HG02759 (cell line): ENCODE measurements around the gene CSNK1G1.

Experiments
- ATAC-seq: cut with Tn5 transposase; IDR thresholded peaks from one replicate; pipeline ENCODE4 v1.9.1; 2021; ENCODE audit warnings: mild to moderate bottlenecking, moderate library complexity; ENCODE audit not compliant: unreplicated experiment

The CSNK1G1 gene

GRCh38 chr15:64205202-64205601, 150.8 kb downstream of the CSNK1G1 start:
- ATAC-seq, result no peak

DNA sequence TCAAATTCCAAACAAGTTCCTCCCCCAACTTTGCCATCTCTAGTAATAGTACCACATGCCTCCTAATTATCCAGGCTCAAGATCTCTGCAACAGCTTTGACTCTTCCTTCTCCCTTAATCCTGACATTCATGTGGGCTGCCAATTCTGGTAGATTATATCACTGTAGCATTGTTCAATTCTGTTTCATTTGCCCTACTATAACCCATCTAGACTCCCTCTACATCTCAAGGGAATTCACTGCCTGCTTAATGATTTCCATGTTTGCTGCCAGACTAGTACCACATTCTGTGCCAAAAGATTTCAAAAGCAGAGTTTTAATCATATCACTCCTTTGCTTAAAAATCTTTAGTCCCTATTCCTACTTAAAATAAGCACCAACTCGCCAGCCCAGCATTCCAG, 158.5 kb downstream of the CSNK1G1 start:
- no peak for ATAC-seq

DNA sequence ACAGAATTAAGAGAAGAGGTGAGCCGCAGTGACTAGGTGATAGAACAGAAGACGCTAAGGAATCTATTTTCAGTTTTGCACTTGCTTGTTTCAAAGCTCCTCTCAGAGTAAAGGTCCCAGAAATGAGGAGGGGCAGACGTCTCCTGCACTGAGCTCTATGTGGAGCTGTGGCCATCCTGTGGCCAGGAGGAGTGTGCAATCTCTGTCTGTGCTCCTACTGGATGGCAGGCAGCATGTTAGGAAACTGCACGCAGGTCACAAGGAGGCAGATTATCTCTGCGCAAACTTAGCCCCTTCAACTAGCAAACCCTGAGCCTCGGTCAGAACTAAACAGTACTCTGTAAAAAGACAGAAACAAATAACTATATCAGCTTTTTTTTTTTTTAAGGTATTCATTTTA, 162.0 kb downstream of the CSNK1G1 start:
- no peak for ATAC-seq

DNA sequence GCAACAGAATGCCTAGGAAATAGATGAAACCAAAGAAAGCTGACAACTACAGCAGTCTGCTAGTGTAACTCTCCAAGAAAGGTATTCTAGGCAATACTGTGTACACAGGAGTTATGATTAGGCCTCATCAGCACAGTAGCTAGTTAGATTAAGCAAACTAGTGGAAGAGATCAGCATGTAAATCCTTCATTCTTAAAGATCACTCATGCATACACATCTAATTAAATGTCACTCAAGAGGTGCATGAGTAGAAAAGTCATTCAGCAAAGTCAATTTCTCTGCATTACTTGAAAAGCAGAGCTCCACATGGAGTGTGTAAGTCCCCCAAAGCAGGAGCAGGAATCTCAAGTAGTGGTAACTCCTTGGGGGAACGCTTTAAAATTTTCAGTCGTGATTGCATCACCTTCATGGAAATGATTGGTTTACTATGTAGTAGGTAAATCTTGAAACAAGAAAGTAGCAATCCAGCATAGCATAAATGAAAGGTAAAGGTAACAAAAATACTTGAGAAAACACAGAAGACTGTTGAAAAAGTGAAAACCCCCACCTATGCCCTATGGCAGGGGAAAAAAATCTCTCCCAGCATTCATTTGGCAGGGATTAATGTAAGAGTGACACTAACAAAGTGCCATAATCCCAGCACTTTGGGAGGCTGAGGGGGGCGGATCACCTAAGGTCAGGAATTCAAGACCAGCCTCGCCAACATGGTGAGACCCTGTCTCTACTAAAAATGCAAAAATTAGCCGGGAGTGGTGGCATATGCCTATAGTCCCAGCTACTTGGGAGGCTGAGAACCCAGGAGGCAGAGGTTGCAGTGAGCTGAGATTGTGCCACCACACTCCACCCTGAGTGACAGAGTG, 163.8 kb downstream of the CSNK1G1 start:
- ATAC-seq, result no peak

DNA sequence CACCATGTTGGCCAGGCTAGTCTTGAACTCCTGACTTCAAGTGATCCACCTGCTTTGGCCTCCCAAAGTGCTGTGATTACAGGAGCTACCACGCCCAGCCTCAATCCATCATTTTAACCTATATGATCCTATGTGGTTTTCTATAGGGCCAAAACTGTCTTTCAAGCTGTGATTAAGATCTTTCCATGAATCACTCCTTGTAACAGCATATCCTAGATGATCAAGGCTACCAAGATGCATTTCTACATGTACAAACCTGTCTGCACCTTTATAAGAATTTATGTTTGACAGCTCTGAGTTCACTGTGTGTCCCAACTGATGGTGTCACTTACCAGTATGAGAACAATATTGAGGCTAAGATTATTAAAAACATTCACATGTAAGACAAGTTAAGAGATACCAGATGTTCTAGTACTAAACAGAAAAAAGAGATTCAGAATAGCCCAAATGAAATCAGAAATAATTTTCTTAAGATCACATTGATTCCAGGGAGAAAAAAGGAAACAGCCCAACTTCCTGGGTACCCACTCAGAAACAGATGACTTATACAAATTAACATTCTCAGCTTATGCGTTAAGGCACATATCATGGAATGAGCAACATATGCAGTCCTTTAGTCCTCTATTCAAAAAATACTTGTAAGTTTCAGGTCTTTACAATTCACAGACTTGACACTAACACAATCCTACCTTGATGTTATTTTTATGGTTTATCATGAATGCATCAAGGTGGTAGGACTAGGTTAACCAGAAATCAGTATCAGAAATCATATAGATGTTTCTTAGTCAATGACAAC, 168.4 kb downstream of the CSNK1G1 start:
- ATAC-seq, result no peak

- ATAC-seq, result no peak
Measured at GRCh38 chr15:64185146-64185911, 170.6 kb downstream of the CSNK1G1 start.

DNA sequence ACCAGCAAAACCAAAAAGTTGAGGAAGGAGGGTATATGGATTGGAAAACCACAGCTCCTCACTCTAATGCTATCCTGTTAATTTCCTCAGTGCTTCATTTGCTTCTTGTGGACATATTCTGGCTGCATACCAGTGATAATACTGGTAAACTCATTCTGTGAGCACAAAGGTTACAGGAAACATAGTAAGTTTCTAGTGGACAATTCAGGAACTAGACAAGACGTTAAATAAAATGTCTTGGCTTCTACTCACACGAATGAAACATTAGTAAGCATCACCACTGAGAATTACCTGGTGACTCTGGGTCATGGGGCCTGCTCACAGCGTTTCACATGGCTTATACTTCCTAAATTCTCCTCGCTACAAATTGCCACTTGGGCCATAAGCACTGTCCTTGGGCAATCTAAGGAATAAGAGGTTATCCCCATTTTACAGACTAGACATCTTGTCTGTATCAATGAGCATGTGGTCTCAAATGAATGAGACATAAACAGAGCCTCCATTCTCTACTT, 173.1 kb downstream of the CSNK1G1 start:
- ATAC-seq, result no peak

DNA sequence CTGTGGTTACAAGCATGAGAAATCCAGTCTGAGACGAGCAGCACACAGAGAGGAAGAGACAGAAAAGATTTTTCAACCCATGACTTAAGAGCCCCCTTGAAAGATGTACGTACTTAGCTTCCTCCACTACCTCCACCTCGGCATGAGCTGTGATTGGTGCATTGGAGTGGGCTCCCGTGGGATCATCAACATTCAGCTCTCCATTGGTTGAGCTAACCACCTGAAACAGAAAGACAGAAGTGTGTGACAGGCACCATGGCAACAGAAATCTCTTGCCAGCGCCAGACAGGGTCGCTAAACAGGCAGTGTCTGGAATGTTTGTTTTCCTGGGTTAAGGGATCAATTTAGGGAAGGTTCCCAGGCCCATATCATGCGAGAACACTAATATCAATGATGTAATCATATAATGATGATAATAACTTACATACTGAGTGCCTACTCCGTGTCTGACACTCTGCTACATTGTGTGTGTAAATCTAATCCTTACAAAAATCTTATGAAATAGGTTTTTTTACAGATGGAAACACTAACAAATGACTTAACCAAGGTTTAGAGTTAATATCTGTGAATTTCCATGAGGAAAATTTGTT, 175.6 kb downstream of the CSNK1G1 start:
- ATAC-seq, result no peak

DNA sequence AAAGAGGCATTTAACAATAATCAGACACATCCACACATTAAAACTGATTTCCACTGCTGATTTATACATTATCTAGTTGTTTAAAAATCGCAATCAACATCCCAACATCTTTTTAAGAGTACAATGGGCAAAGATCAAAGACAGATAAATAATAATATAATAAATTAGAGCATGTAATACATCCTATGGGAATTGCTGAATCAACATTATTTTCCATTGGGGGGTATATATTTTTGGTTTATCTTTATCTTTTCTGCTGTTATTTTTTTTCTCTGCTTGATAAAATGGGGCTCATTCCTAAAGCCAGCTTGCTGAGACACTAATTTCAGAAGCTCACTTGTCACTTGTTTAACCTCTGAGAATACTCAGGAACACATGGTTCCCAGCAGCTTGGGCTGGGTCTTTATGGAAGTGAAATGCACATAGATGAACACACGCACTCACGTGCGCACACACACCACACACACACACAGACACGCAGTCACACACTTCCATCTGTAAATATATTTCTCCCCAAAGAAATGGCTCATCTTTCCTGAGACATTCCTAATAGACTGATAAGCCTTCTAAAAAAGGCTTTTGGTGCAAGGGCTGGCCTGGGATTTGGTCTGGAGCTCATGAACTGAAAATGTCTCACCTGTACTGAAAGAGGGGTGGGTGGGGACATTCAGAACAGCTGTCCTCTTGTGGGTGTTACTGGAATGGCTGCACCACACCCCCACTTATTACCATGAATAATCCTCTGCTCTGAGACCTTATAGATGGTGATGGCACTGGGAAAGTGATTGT, 189.7 kb downstream of the CSNK1G1 start:
- ATAC-seq, result no peak

- no peak for ATAC-seq
Measured at GRCh38 chr15:64164436-64164835, 191.5 kb downstream of the CSNK1G1 start.

- ATAC-seq, result peak; percentile 2
Measured at GRCh38 chr15:64163659-64164362, 192.2 kb downstream of the CSNK1G1 start.

- peak; percentile 92 for ATAC-seq
Measured at GRCh38 chr15:64162869-64163658, 192.9 kb downstream of the CSNK1G1 start, which contains the start of gene PPIB. TSS of gene PPIB (minus strand) at chr15:64163022. CDS start at chr15:64162986, 36 bp downstream.

DNA sequence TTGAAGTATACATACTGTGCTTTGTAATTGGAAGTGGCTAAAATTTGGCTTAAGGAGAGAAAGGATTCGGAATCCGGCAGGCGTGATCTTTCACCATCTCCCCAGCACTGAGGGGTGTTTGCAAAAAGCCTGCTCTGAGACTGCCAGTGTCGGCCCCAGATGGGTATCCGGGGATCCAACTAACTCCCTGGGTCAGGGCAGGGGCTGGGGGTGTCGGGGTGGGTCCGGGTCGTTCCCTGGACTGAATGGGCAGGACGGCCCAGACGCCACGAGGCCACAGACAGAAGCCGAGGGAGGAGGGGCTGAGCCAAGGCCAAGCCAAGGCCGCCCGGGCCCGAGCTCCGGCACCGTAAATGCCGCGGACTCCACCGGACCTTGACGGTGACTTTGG, 193.5 kb downstream of the CSNK1G1 start:
- ATAC-seq, result peak; percentile 22

DNA sequence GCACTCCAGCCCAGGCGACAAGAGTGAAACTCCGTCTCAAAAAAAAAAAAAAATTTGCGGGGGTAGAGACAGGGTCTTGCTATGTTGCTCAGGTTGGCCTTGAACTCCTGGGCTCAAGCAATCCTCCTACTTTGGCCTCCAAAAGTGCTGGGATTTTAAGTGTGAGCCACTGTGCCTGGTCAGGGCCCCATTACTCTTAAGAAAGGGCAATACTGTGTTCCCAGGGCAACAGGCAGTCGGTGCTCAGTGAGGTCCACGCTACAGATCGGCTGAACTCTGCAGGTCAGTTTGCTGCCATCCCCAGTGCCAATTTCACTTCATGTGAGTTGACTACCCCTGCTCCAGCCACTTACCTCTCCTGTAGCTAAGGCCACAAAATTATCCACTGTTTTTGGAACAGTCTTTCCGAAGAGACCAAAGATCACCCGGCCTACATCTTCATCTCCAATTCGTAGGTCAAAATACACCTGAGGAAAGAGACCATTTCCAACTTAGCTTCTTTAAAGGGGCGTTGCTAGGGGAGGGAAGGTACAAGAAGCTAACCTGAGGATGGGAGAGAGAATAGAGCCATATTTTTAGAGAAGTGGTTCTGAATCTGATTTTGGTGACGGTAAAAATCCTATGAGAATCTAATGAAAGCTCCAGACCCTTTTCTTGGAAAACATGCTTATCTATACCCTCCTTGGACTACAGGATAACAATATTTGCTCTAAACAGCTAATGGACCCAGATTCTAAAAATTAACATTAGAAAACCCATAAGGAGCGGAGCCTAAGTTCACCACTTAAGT, 194.1 kb downstream of the CSNK1G1 start:
- ATAC-seq, result no peak

DNA sequence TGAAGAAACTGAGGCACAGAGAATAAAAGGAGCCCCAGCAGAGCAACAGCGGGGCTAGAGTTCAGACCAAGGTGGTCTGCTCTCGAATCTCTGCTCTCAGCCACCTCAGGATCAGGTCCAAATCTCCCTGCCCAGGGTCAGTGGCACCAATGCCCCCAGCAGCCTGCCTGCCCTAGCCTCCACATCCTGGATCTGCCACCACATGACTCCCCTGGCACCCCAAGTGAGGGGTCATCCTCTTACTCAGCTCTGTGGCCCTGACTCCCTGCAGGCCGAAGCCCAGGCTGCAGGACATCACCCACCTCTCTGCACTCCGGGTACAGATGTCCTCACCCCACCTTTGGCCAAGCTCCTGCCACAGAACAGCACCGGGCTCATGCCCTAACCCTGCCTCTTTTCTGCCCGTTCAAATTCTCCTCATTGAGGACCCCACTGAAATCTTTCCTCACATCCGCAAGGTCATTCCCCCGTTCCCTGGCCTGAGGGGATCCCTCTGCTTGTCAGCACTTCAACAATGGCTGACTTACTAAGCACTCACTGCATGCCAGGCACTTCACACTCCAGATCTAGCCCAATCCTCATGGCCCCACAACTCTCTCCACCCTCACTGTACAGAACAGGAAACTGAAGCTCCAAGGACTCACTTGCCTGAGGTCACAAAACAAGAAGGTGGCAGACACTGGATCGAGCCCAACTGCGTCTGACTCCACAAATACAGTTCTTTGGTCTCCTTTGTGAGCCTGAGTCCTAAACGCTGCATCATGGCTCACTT, 197.4 kb downstream of the CSNK1G1 start:
- no peak for ATAC-seq

DNA sequence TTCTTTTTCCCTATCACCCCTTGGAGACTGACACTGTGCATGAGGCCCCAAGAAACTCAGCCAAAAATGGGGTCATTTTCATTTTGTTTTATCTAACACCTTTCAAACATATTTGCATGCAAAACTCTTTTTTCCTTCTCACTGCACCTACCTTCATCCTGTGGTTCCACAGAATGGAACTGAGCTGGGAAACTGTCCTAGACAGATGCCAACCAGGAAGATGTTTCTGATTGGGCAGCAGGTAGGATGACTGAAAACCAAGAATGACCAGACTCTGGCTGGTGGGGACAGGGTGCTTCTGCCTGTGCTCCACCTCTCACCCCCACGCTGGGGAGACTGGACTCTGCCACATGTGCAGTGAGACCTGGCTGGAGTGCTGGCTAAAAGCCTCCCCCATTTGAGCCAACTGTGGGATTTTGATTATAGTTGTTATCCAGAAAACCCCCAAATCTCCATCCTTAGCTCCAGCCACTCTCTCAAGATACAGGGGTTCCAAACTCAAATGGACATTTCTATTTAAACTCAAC, 198.3 kb downstream of the CSNK1G1 start:
- no peak for ATAC-seq
